Large intestine (tissue), 3 donors: ENCODE data around the gene HP1BP3. TPM values are rescaled to one million over a fixed set of nuclear protein-coding genes. Genes with fewer than 3 reads are reported as not detected.

Experiments
- DNase-seq, 2 donors: peaks; one replicate each; pipeline versions ENCODE4 v3.0.0 to v3.0.0-alpha.2; 2013
- H3K27ac ChIP-seq: one replicate; pipeline ENCODE4 v1.5.1; 2013; ENCODE audit warnings: low read length
- H3K27me3 ChIP-seq: 2 replicates; pipeline ENCODE4 v1.6.1; 2013; ENCODE audit warnings: low read length; ENCODE audit not compliant: control insufficient read depth, insufficient read depth
- H3K36me3 ChIP-seq: 2 replicates; pipeline ENCODE4 v1.6.1; 2013; ENCODE audit warnings: low read length; ENCODE audit not compliant: control insufficient read depth, insufficient read depth
- H3K4me1 ChIP-seq: one replicate; pipeline ENCODE4 v1.6.1; 2013; ENCODE audit warnings: low read length; ENCODE audit not compliant: control insufficient read depth, insufficient read depth
- H3K4me3 ChIP-seq: one replicate; pipeline ENCODE4 v1.5.1; 2013; ENCODE audit warnings: low read length
- H3K9me3 ChIP-seq: one replicate; pipeline ENCODE4 v1.6.1; 2013; ENCODE audit warnings: mild to moderate bottlenecking, low read depth, low read length, moderate library complexity; ENCODE audit not compliant: control insufficient read depth
- WGBS: methylation state at CpG from one replicate; pipeline ENCODE4 v1.1.5; 2013; ENCODE audit warnings: low lambda C conversion rate; ENCODE audit not compliant: insufficient coverage; 5-methylcytosine and 5-hydroxymethylcytosine counted together
- polyA plus RNA-seq: library from polyadenylated mRNA; unstranded; fragments of 120-200 nt; gene quantifications from one replicate; pipeline ENCODE4 v1.2.1, GENCODE V29; 2013

The HP1BP3 gene
- polyA plus RNA-seq, 1 donor = 247 TPM

DNA sequence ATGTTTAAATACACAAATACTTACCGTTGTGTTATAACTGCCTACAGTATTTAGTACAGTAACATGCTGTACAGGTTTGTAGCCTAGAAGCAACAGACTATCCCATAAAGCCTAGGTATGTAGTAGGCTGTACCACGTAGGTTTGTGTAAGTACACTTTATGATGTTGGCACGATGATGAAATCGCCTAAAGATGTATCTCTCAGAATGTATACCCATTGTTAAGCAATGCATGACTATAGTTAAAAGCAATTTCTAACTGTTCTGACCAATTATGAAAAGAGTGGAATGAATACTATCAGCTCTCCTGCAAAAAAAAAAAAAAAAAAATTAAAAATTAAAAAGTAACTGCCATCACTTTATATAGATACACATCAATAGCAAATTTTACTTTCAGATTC, 11.4 kb downstream of the HP1BP3 start:
- H3K4me1 ChIP-seq = no peaks in the 10 kb centered on the region
- 96% methylated on average over 4 of the region's 4 CpGs for WGBS
- H3K9me3 ChIP-seq = no peaks in the 10 kb centered on the region
- no peaks in the 10 kb centered on the region for H3K27me3 ChIP-seq
- H3K36me3 ChIP-seq = peaks cover 50% of the 10 kb centered on the region
- DNase-seq = no peak
- H3K27ac ChIP-seq = no peak overlapping the region
- no peak overlapping the region for H3K4me3 ChIP-seq

DNA sequence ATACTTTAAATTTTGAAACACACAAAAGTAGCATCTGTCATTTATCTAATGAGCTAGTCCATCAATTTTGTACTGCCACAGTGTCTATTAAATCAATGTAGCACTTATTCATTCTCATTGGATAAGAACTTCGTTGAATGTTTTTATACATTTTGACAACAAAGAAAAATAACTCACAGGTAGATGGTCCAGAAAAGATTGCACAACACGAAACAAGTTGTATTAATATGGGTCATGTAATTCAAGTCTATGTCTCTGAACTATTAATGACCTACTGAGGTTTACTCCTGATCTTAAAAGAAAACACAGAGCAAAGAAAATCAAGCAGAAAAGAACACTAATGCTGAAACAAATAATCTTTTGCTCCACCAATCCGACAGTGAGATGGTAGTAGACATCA, 15.3 kb downstream of the HP1BP3 start:
- Histone ChIP-seq H3K27ac (no peak overlapping the region), H3K36me3 (peaks cover 68% of the 10 kb centered on the region), H3K9me3 (no peaks in the 10 kb centered on the region), H3K4me3 (no peak overlapping the region), H3K4me1 (no peaks in the 10 kb centered on the region), H3K27me3 (no peaks in the 10 kb centered on the region)
- WGBS = 100% methylated on average over 3 of the region's 3 CpGs
- no peak for DNase-seq

DNA sequence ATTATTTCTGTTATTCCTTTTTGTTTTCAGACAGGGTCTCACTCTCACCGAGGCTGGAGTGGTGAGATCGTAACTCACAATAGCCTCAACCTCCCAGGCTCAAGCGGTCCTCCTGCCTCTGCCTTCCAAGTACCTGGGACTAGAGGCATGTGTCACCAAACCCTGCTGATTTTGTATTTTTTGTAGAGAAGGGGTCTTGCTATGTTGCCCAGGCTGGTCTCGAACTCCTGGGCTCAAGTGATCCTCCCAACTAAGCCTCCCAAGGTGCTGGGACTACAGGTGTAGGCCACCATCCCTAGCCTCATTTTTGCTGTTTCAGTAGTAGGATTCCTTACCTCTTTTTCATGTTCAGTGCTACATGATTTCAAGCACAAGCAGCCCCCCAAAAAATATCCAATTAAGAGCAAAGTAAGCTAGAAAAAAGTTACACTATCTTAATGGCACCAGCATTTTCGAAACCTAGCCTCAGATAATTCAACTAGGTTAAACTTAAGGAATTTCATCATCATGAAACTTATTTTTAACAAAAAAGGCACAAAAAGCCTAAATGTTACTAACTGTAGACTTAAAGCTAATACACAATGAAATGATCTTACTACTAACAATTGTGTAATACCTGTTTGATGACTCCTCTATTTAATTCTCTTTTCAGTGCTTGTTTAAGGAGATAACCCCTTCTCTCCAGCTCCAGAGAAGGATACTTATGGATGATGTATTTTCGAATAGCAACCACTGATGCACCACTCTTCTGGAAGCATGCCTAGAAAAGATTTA, 16.6 kb downstream of the HP1BP3 start:
- no peak overlapping the region for H3K27ac ChIP-seq
- 83% methylated on average over 2 of the region's 6 CpGs for WGBS
- no peak overlapping the region for H3K4me3 ChIP-seq
- H3K4me1 ChIP-seq = no peaks in the 10 kb centered on the region
- no peaks in the 10 kb centered on the region for H3K9me3 ChIP-seq
- no peaks in the 10 kb centered on the region for H3K27me3 ChIP-seq
- DNase-seq = no peak
- peaks cover 77% of the 10 kb centered on the region for H3K36me3 ChIP-seq

DNA sequence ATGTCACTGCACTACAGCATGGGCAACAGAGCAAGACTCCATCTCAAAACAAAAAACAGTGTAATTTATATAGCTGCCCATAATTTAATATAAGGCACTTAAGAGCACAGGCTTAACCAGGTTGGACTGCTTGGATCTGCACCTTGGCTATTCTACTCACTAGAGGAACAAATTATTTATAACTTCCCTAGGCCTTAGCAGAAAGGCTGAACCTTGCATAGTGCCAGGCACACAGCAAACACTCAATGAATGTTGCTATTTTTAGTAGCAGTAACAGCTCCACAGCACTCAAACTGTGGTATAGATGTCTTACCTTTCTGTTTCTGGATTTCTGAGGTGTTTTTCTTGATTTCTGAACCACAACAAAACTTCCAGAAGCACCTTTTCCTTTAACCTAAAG, 19.8 kb downstream of the HP1BP3 start:
- H3K27ac ChIP-seq = no peak overlapping the region
- no peak overlapping the region for H3K4me3 ChIP-seq
- peaks cover 85% of the 10 kb centered on the region for H3K36me3 ChIP-seq
- DNase-seq = no peak
- H3K27me3 ChIP-seq = no peaks in the 10 kb centered on the region
- no peaks in the 10 kb centered on the region for H3K9me3 ChIP-seq
- no peaks in the 10 kb centered on the region for H3K4me1 ChIP-seq

DNA sequence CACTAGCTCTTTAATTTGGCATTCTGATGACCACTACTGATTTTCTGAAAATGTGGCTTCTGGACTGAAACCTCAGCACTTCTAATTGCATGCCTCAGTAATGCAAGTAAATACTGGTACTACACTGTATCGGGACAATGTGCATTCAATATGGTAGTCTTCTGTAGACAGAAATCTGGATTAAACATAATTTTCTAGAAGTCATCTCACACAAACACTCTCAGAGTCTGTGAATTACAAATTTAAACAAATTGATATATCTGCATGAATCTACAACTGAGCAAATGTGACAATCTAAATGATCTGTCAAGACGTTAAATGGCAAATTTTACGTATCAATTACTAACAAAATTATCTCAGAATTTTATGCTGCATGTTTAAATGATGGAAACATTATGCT, 23.7 kb downstream of the HP1BP3 start:
- WGBS = 100% methylated on average over 2 of the region's 3 CpGs
- no peaks in the 10 kb centered on the region for H3K4me1 ChIP-seq
- no peaks in the 10 kb centered on the region for H3K27me3 ChIP-seq
- no peak overlapping the region for H3K4me3 ChIP-seq
- no peak for DNase-seq
- no peaks in the 10 kb centered on the region for H3K9me3 ChIP-seq
- peaks cover 85% of the 10 kb centered on the region for H3K36me3 ChIP-seq
- H3K27ac ChIP-seq = no peak overlapping the region

DNA sequence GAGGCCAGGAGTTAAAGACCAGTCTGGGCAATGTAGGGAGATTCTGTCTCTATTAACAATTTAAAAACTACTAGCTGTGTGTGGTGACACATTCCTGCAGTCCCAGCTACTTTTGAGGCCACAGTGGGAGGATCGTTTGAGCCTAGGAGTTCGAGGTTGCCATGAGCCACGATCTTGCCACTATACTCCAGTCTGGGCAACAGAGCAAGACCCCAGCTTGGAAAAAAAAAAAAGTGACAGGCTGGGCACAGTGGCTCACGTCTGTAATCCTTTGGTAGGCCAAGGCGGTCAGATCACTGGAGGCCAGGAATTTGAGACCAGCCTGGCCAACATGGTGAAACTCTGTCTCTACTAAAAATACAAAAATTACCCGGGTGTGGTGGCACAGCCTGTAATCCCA, 26.8 kb downstream of the HP1BP3 start:
- H3K4me3 ChIP-seq = no peak overlapping the region
- no peaks in the 10 kb centered on the region for H3K9me3 ChIP-seq
- peaks cover 83% of the 10 kb centered on the region for H3K36me3 ChIP-seq
- no CpG with 5 or more reads among the region's 6 CpGs for WGBS
- H3K27me3 ChIP-seq = no peaks in the 10 kb centered on the region
- H3K27ac ChIP-seq = no peak overlapping the region
- H3K4me1 ChIP-seq = no peaks in the 10 kb centered on the region
- no peak for DNase-seq

DNA sequence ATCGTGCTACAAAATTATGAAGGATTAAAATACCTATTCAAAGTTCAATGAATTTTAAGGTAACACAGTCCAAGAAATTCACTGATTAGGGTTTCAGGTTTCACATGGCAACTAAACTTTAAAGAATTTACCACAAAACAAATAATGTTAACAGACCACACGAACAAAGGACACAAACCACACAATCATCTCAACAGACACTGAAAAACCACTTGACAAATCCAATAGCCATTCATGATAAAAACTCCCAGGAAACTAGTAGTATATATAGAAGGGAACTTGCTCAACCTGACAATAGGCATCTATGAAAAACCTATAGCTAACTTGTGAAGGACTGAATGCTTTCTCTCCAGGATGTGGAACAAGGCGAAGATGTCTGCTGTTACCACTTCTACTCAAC, 33.5 kb downstream of the HP1BP3 start:
- H3K4me3 ChIP-seq = no peak overlapping the region
- H3K27me3 ChIP-seq = no peaks in the 10 kb centered on the region
- DNase-seq = no peak
- no peaks in the 10 kb centered on the region for H3K9me3 ChIP-seq
- WGBS = 100% methylated on average over 2 of the region's 3 CpGs
- H3K4me1 ChIP-seq = no peaks in the 10 kb centered on the region
- peaks cover 61% of the 10 kb centered on the region for H3K36me3 ChIP-seq
- no peak overlapping the region for H3K27ac ChIP-seq

DNA sequence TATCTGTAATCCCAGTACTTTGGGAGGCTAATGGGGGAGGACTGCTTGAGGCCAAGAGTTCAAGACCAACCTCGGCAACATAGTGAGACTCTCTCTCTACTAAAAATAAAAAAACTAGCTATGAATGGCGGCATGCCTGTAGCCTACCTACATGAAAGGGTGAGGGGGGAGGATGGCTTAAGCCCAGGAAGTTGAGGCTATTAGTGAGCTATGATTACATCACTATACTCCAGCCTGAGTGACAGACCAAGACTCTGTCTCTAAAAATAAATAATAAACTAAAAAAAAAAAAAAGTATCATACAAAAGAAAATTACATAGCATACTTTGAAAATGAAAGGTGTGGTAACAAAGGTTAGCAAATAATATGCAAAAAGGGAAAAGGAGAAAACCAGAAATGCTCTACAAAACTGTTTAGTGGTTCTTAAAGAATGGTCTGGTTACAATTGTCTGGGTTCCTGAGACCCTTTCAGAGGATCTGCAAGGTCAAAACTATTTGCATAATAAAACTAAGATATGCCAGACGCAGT, 35.6 kb downstream of the HP1BP3 start:
- peaks cover 65% of the 10 kb centered on the region for H3K36me3 ChIP-seq
- no CpG with 5 or more reads among the region's 3 CpGs for WGBS

DNA sequence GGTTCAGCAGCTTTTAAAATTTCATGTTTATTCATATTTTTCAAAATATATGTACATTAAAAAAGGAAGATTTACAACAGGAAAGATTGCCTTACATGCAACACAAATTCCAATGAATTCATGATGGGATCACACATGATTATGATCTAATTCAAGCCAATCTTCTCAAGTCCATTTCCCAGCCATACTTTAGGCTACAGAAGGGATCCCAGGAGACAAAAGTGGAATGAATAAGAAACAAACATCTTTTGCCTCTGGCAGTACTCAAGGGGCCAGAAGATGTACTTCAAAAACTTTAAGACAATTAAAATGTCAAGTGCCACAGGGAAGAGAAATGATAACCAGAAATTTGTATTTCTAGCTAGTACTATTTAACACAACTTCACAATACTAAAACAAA, 44.4 kb downstream of the HP1BP3 start:
- Histone ChIP-seq H3K4me3 (no peak overlapping the region), H3K9me3 (no peaks in the 10 kb centered on the region), H3K27me3 (no peaks in the 10 kb centered on the region), H3K36me3 (peaks cover 62% of the 10 kb centered on the region), H3K27ac (no peak overlapping the region), H3K4me1 (no peaks in the 10 kb centered on the region)
- DNase-seq = no peak

More for the DNA sequence above, 35.6 kb downstream of the HP1BP3 start:
- H3K27ac ChIP-seq = no peak overlapping the region
- no peak overlapping the region for H3K4me3 ChIP-seq
- H3K4me1 ChIP-seq = no peaks in the 10 kb centered on the region
- DNase-seq = no peak
- no peaks in the 10 kb centered on the region for H3K27me3 ChIP-seq
- no peaks in the 10 kb centered on the region for H3K9me3 ChIP-seq

DNA sequence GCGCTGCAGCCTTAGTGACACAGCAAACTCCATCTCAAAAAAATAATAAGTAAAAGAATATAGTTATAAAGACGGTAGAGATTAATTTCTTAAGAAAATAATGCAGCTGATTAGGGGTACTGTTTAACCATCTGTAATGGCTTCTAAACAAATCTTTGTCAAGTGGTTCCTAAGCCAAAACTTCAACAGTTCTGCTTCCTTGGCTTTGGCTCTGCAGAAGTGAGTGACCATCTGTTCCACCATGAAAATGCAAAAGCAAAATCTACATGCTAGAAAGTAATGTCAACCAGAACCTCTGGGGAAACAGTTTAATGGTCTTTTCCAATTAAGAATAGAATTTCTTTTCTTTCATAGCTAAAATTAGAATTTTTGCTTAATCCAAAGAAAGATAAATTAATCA, 46.3 kb downstream of the HP1BP3 start:
- no peak overlapping the region for H3K27ac ChIP-seq
- no peak for DNase-seq
- peaks cover 49% of the 10 kb centered on the region for H3K36me3 ChIP-seq
- no peaks in the 10 kb centered on the region for H3K27me3 ChIP-seq
- H3K4me1 ChIP-seq = no peaks in the 10 kb centered on the region
- H3K4me3 ChIP-seq = no peak overlapping the region
- no CpG with 5 or more reads among the region's 2 CpGs for WGBS
- no peaks in the 10 kb centered on the region for H3K9me3 ChIP-seq

DNA sequence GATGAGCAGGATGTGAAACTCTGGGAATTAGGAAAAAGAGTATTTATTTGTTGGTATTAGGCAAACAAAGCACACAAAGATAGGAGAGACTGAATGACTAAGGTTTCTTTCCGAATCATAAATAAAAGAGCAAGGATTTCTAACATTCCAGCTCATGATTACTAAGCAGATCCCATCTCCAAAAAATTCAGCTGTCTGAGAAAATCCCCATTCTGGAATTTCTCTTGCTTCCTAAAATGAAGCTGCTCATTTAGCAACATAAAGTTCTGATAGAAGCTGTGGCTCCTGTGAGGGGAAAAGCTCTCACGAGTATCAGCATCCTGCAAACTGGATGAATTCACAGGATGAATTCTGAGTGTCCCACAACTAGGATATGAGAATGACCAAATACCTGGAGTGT, 47.9 kb downstream of the HP1BP3 start:
- Histone ChIP-seq H3K27ac (no peak overlapping the region), H3K36me3 (peaks cover 35% of the 10 kb centered on the region), H3K4me1 (no peaks in the 10 kb centered on the region), H3K4me3 (no peak overlapping the region), H3K27me3 (no peaks in the 10 kb centered on the region), H3K9me3 (no peaks in the 10 kb centered on the region)
- 71% methylated on average over 1 of the region's 2 CpGs for WGBS
- DNase-seq = no peak
